Erythroblast (primary cell): ENCODE measurements around the gene SLC35G1.

Source experiments
- GATA1 ChIP-seq: IDR thresholded peaks from 2 replicates; pipeline ENCODE4 v1.6.1; 2011; ENCODE audit warnings: low read depth, mild to moderate bottlenecking, control low read depth, low read length, moderate library complexity
- POLR2A ChIP-seq: IDR thresholded peaks from 2 replicates; pipeline ENCODE4 v1.6.1; 2011; ENCODE audit warnings: mild to moderate bottlenecking, low read length

- no peak for TF ChIP-seq POLR2A
- no peak for TF ChIP-seq GATA1
These were observed 47.1 kb downstream of the SLC35G1 start for GRCh38 chr10:93940881-93941280.
